ENCODE results near the gene APEH.
A peak's percentile ranks its signal among the peaks of the same experiment; 100 is the strongest.

DNA sequence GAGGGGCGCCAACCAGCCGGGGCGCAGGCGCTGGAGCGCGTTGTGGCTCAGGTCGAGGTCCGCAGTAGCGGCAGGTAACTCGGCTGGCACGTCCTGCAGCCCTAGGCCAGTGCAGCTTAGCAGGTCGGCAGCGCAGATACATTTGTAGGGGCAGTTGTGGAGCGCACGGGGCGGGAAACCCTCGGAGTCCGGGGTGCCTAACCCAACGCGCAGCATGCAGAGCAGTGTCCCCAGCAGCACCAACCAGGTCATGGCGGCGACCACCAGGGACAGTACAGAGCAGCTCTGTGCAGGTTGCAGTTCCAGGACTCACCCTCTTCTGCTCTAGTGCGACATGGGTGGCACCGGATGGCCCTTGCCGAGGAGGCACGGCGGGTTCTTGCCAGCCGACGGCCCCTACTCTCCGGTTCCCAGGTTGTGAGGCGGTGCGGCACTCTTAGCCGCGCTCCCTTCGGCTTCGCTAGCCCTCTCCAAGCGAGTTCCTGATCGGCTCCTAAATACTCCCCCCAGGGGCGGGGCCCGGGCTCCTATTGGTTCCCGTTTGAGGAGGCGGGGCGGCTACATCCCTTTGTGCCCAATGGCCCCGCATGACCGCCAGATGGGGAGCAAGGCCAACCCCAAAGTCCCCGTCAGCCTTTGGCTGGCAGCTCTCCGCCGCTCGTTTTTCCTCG is 45.2 kb downstream of the APEH start, which contains the start of gene AMIGO3:
- TF ChIP-seq, protein P1, sequence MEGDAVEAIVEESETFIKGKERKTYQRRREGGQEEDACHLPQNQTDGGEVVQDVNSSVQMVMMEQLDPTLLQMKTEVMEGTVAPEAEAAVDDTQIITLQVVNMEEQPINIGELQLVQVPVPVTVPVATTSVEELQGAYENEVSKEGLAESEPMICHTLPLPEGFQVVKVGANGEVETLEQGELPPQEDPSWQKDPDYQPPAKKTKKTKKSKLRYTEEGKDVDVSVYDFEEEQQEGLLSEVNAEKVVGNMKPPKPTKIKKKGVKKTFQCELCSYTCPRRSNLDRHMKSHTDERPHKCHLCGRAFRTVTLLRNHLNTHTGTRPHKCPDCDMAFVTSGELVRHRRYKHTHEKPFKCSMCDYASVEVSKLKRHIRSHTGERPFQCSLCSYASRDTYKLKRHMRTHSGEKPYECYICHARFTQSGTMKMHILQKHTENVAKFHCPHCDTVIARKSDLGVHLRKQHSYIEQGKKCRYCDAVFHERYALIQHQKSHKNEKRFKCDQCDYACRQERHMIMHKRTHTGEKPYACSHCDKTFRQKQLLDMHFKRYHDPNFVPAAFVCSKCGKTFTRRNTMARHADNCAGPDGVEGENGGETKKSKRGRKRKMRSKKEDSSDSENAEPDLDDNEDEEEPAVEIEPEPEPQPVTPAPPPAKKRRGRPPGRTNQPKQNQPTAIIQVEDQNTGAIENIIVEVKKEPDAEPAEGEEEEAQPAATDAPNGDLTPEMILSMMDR (IDR thresholded peaks at IDR 0.05) = peak; percentile 42 to 92 (median 63)
- peak; percentile 82 to 87 (median 84) for TF ChIP-seq POLR2A (IDR thresholded peaks at IDR 0.05)

All from body of pancreas (tissue), 4 donors.